C4-2B (cell line): ENCODE measurements around the gene KIAA0408.

ENCODE experiments used
- H3K27ac ChIP-seq: fragments of 450-650 bp; 2 replicates; pipeline ENCODE4 v1.5.1; 2017
- CTCF ChIP-seq: fragments of 450-650 bp; conservative IDR thresholded peaks from 2 replicates; pipeline ENCODE4 v1.5.1; 2017; ENCODE audit warnings: mild to moderate bottlenecking
- ZFX ChIP-seq: fragments of 450-650 bp; IDR thresholded peaks from 2 replicates; pipeline ENCODE4 v1.6.1; 2017

The KIAA0408 gene

GRCh38 chr6:127486934-127487333, 27.7 kb upstream of the KIAA0408 start:
- H3K27ac ChIP-seq = no peak overlapping the region
- no peak for TF ChIP-seq CTCF
- no peak for TF ChIP-seq ZFX

DNA sequence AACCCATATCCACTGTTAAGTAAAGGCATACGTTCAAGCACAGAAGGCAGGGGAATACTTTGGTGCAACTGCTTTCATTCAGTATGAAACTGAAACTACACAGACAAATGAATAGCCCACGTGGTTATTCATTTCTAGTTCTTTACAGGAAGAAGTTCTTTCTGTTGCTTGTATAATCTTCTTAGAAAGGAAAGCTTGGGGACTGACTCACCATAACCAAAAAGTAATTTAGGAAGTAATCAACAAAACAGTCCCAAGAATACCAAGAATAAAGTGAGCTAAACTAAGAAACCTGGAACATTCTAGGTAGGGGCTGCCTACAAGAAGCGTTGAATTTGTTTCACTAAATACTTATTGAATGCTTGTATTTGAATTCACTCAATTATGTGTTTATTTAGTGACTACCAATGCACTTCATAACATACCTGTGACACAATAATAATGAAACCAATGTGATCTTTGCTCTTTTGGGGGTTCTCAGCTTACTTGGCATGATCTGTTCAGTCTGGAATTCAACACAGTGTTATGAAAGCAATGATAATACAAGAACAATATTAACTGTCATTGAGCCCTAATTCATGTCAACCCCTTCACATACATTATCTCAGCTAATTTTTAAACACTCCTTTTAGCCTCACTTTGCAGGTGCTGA, 25.1 kb upstream of the KIAA0408 start:
- TF ChIP-seq CTCF = no peak
- no peak for TF ChIP-seq ZFX
- H3K27ac ChIP-seq = no peak overlapping the region

DNA sequence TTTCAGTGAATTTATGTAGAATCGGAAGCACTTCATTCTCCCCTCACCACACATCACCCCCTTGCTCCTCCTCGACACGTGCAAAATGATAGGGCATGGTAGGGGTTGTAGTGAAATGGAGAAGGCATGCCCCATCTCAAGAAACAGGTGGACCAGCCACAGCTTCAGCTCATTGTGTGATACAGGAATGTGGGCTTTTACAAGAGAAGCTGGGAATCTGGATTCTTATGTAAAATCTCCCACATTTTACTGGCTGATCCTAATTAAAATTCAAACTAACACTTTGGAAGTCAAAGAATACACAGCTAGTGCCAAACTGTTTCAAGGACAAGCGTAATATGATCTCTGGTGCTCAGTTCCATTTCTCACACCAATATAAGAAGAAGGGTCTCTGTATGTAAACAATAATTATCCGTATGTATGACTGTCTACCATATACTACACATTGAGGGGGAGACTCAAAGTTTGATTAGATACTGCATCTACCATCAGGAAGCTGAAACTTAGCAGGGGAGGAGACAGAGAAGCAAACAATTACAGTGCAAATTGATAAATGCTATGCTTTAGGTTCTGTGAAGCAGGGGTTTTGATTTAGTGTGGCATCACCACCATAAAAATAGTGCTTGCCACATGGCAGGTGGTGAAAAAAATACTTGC, 24.3 kb upstream of the KIAA0408 start:
- H3K27ac ChIP-seq = no peak overlapping the region
- TF ChIP-seq ZFX (no peak), CTCF (no peak)

- TF ChIP-seq CTCF = no peak
- no peak for TF ChIP-seq ZFX
- H3K27ac ChIP-seq = no peak overlapping the region
Observed at GRCh38 chr6:127482325-127482724, 23.1 kb upstream of the KIAA0408 start.

DNA sequence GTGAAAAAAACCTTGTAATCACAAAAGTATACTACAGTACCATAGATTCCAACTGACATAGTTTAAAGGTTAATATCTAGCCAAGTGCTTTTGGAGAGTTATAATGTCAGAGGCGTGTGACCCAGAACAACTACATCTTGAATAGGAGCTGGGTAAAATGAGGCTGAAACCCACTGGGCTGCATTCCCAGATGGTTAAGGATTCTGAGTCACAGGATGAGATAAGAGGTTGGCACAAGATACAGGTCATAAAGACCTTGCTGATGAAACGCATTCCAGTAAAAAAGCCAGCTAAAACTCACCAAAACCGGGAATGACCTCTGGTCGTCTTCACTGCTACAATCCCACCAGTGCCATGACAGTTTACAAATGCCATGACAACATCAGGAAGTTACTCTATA, 22.4 kb upstream of the KIAA0408 start:
- no peak overlapping the region for H3K27ac ChIP-seq

GRCh38 chr6:127481111-127481510, 21.9 kb upstream of the KIAA0408 start:
- TF ChIP-seq CTCF (no peak), ZFX (no peak)
- H3K27ac ChIP-seq = no peak overlapping the region

More for the DNA sequence above, 22.4 kb upstream of the KIAA0408 start:
- no peak for TF ChIP-seq CTCF
- TF ChIP-seq ZFX = no peak

GRCh38 chr6:127477658-127478057, 18.5 kb upstream of the KIAA0408 start:
- H3K27ac ChIP-seq = no peak overlapping the region
- no peak for TF ChIP-seq ZFX
- no peak for TF ChIP-seq CTCF
